Endothelial cell of umbilical vein (primary cell): ENCODE data around the gene GGT6. TPM values are rescaled to one million over a fixed set of nuclear protein-coding genes. Genes with fewer than 3 reads are reported as not detected.

Experiments
- BruUV-seq: library from RNA; stranded (reverse); fragments of 400-500 nt; replicated peaks from 2 replicates; lab custom pipeline; 2021; lab: Mats Ljungman, UMichigan
- CTCF ChIA-PET: fragments of 300-600, 350-600 bp; sonication (Branson Sonifier 250); formaldehyde crosslinking; loops from one replicate; lab custom pipeline; 2021; ENCODE audit warnings: antibody characterized with exemption, inconsistent platforms; lab: Charles Lee
- POLR2A ChIA-PET: fragments of 300-600, 350-600 bp; sonication (Branson Sonifier 250); formaldehyde crosslinking; loops from one replicate; lab custom pipeline; 2021; ENCODE audit warnings: antibody characterized with exemption, inconsistent platforms; lab: Charles Lee
- DNase-seq: peaks from one replicate; pipeline ENCODE4 v3.0.0-alpha.2; 2011; ENCODE audit warnings: low read depth, low spot score
- FAIRE-seq: peaks from 2 replicates; lab custom pipeline; 2011; peaks lifted over from hg19 to GRCh38; lab: Jason Lieb, UNC
- H2AFZ ChIP-seq: 2 replicates; pipeline ENCODE4 v1.6.0; 2012; ENCODE audit warnings: low read depth, low read length, control low read depth, inconsistent platforms
- H3K27ac ChIP-seq: 2 replicates; pipeline ENCODE4 v1.5.1; 2011; ENCODE audit warnings: low read depth, mild to moderate bottlenecking, control low read depth, low read length, moderate library complexity; ENCODE audit not compliant: insufficient read depth
- H3K27me3 ChIP-seq, 2 experiments: 2 replicates each; pipeline versions ENCODE4 v1.6.0 to v1.6.1; 2011; ENCODE audit warnings: low read length in 2 of 2, mixed read lengths in 1 of 2; ENCODE audit not compliant: control insufficient read depth in 2 of 2, insufficient read depth in 2 of 2
- H3K36me3 ChIP-seq, 2 experiments: 2 replicates in 1 of 2; 3 replicates in 1 of 2; pipeline ENCODE4 v1.5.1; 2011; ENCODE audit warnings: low read length in 2 of 2, mild to moderate bottlenecking in 1 of 2, moderate library complexity in 1 of 2; ENCODE audit not compliant: control insufficient read depth in 2 of 2, insufficient read depth in 2 of 2; ENCODE audit errors: extremely low read depth in 1 of 2
- H3K4me1 ChIP-seq: 3 replicates; pipeline ENCODE4 v1.5.1; 2011; ENCODE audit warnings: mild to moderate bottlenecking, low read length; ENCODE audit not compliant: control insufficient read depth, insufficient read depth; ENCODE audit errors: extremely low read depth
- H3K4me2 ChIP-seq: 2 replicates; pipeline ENCODE4 v1.6.1; 2011; ENCODE audit warnings: low read length, control low read depth, mixed read lengths; ENCODE audit not compliant: insufficient read depth
- H3K4me3 ChIP-seq, 3 experiments: fragments of 200-600 bp in 1 of 3; sonication (generic), shearing (Covaris generic) in 1 of 3; replicated peaks in 1 of 3; 2 replicates each; pipeline ENCODE4 v1.5.1; 2011 to 2016; ENCODE audit warnings: control low read depth in 3 of 3, low read length in 3 of 3, mild to moderate bottlenecking in 2 of 3, inconsistent platforms in 1 of 3, low read depth in 1 of 3, moderate library complexity in 1 of 3; ENCODE audit not compliant: insufficient read depth in 1 of 3
- H3K79me2 ChIP-seq: 2 replicates; pipeline ENCODE4 v1.6.0; 2012; ENCODE audit warnings: low read length, inconsistent platforms; ENCODE audit not compliant: control insufficient read depth, insufficient read depth
- H3K9ac ChIP-seq: replicated peaks from 2 replicates; pipeline ENCODE3; 2011; ENCODE audit warnings: low read length, control low read depth; ENCODE audit not compliant: insufficient read depth; ENCODE audit errors: extremely low read depth
- H3K9me1 ChIP-seq: replicated peaks from 3 replicates; pipeline ENCODE4 v1.6.0; 2011; ENCODE audit warnings: mild to moderate bottlenecking, low read length; ENCODE audit not compliant: control insufficient read depth, insufficient read depth; ENCODE audit errors: extremely low read depth
- H3K9me3 ChIP-seq: replicated peaks from 2 replicates; pipeline ENCODE4 v1.5.1; 2012; ENCODE audit warnings: low read length, inconsistent platforms; ENCODE audit not compliant: control insufficient read depth, insufficient read depth
- H4K20me1 ChIP-seq: replicated peaks from 2 replicates; pipeline ENCODE3; 2011; ENCODE audit warnings: mild to moderate bottlenecking, low read length; ENCODE audit not compliant: control insufficient read depth, insufficient read depth; ENCODE audit errors: extremely low read depth
- EZH2 ChIP-seq: IDR thresholded peaks from 2 replicates; pipeline ENCODE4 v1.6.1; 2012; ENCODE audit warnings: borderline replicate concordance, low read depth, mild to moderate bottlenecking, moderate library complexity, low read length, inconsistent platforms; ENCODE audit not compliant: severe bottlenecking
- FOS ChIP-seq: IDR thresholded peaks from 2 replicates; pipeline ENCODE4 v1.6.1; 2011; ENCODE audit warnings: mild to moderate bottlenecking, low read length, moderate library complexity, borderline replicate concordance; ENCODE audit not compliant: insufficient read depth
- GATA2 ChIP-seq: IDR thresholded peaks from 2 replicates; pipeline ENCODE4 v1.7.0; 2011; ENCODE audit warnings: low read depth, mild to moderate bottlenecking, moderate library complexity, mixed read lengths, low read length; ENCODE audit not compliant: insufficient read length, insufficient read depth
- JUN ChIP-seq: IDR thresholded peaks from 2 replicates; pipeline ENCODE4 v1.6.1; 2011; ENCODE audit warnings: borderline replicate concordance, low read depth; ENCODE audit not compliant: insufficient read length, insufficient read depth
- MYC ChIP-seq: IDR thresholded peaks from one replicate; pipeline ENCODE4 v1.6.1; 2011; ENCODE audit warnings: mild to moderate bottlenecking, low read depth, low read length
- POLR2A ChIP-seq: IDR thresholded peaks from 2 replicates; pipeline ENCODE4 v1.6.1; 2012; ENCODE audit warnings: low read depth, mild to moderate bottlenecking, control low read depth, low read length
- POLR2AphosphoS5 ChIP-seq: IDR thresholded peaks from 2 replicates; pipeline ENCODE4 v1.6.1; 2012; ENCODE audit warnings: low read depth, mild to moderate bottlenecking, control low read depth, low read length, moderate library complexity; ENCODE audit not compliant: insufficient read depth
- dilution Hi-C: fragments of 300-500 bp; cut with MboI; formaldehyde crosslinking; loops from one replicate; pipeline ENCODE4 v1.15.0; 2019; ENCODE audit warnings: low sequenced_read_pairs; ENCODE audit not compliant: extremely low pct_ligation_motif_present
- intact Hi-C: fragments of 100-400 bp; cut with micrococcal nuclease; formaldehyde crosslinking; loops from one replicate; pipeline ENCODE4 v1.10.0; 2022
- polyA plus RNA-seq, 4 experiments: library from polyadenylated mRNA; depleted of rRNA in 3 of 4; stranded (reverse) in 3 of 4; unstranded in 1 of 4; fragments of >200 nt; gene quantifications; 2 replicates each; pipeline versions ENCODE4 v1.2.1 to v1.2.3, GENCODE V29; 2011 to 2012; ENCODE audit warnings: missing spikeins in 1 of 4
- total RNA-seq: library from RNA; stranded (reverse); gene quantifications from 2 replicates; pipeline ENCODE4 v1.2.3, GENCODE V29; 2021
- TF ChIP-seq, protein P1 (sequence below), 2 donors: IDR thresholded peaks; 1 replicate in 1 of 2; 2 replicates in 1 of 2; pipeline ENCODE4 v1.5.1; 2011; ENCODE audit warnings: low read length in 2 of 2, mild to moderate bottlenecking in 2 of 2, moderate library complexity in 2 of 2, control low read depth in 1 of 2, inconsistent platforms in 1 of 2, low read depth in 1 of 2; ENCODE audit not compliant: insufficient read depth in 1 of 2; ENCODE audit errors: extremely low read depth in 1 of 2
- TF ChIP-seq, protein P2 (sequence below): IDR thresholded peaks from 2 replicates; pipeline ENCODE4 v1.6.1; 2011; ENCODE audit not compliant: insufficient read depth, insufficient read length

The GGT6 gene
- total and polyA plus RNA-seq, 2 donors (not counting 3 experiments of a cell fraction or from before 2014, with no cell fraction given), result not detected

DNA sequence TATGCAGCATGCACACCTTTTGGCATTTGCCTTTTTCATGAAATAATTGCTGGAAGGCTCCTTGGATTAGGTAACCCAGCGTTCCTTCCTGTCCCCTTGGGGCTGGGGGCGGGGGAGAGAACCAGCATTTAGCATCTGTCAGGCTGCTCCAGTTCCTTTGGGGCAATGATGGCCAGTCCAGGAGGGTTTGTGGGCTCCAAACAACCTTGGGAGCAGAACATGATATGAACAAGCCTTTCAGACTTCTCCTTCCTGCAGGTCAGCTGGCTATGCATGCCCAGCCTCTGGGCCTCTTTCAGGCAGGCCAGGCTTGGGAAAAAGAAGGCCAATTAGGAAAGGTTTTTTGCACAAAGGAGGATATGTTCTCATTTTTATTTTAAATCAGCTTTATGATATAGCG is 22.8 kb upstream of the GGT6 start:
- no peak for FAIRE-seq
- H3K4me2 ChIP-seq, result no peak overlapping the region
- dilution Hi-C loops, result no loop called here
- no peaks in the 10 kb centered on the region for H3K36me3 ChIP-seq
- intact Hi-C loops, result no loop called here
- no TSS peak for BruUV-seq
- no peak overlapping the region for H2AFZ ChIP-seq
- TF ChIP-seq FOS (no peak), JUN (no peak), EZH2 (no peak), POLR2A (no peak), MYC (no peak), GATA2 (no peak), POLR2AphosphoS5 (no peak)
- TF ChIP-seq, protein P1, sequence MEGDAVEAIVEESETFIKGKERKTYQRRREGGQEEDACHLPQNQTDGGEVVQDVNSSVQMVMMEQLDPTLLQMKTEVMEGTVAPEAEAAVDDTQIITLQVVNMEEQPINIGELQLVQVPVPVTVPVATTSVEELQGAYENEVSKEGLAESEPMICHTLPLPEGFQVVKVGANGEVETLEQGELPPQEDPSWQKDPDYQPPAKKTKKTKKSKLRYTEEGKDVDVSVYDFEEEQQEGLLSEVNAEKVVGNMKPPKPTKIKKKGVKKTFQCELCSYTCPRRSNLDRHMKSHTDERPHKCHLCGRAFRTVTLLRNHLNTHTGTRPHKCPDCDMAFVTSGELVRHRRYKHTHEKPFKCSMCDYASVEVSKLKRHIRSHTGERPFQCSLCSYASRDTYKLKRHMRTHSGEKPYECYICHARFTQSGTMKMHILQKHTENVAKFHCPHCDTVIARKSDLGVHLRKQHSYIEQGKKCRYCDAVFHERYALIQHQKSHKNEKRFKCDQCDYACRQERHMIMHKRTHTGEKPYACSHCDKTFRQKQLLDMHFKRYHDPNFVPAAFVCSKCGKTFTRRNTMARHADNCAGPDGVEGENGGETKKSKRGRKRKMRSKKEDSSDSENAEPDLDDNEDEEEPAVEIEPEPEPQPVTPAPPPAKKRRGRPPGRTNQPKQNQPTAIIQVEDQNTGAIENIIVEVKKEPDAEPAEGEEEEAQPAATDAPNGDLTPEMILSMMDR (IDR thresholded peaks at IDR 0.05; ENCODE audit: extremely low read depth in 1 of 2, insufficient read depth in 1 of 2, low read depth in 1 of 2, low read length in 2 of 2), result no peak
- TF ChIP-seq, protein P2, sequence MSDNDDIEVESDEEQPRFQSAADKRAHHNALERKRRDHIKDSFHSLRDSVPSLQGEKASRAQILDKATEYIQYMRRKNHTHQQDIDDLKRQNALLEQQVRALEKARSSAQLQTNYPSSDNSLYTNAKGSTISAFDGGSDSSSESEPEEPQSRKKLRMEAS, result no peak
- H3K79me2 ChIP-seq, result no peaks in the 10 kb centered on the region
- H3K27ac ChIP-seq, result no peak overlapping the region
- ChIA-PET CTCF (interaction anchor here (2.2 kb wide), 1 partner anchor 16 kb away, joined by 24 read pairs; no protein-coding TSS in a partner anchor), POLR2A (no interaction called here)
- no peak for DNase-seq
- H4K20me1 ChIP-seq, result no peaks in the 10 kb centered on the region
- H3K4me1 ChIP-seq, result no peaks in the 10 kb centered on the region
- H3K9me1 ChIP-seq, result no peaks in the 10 kb centered on the region
- no peak overlapping the region for H3K4me3 ChIP-seq
- peaks cover 29 to 35% of the 10 kb centered on the region in 2 experiments for H3K27me3 ChIP-seq
- no peaks in the 10 kb centered on the region for H3K9me3 ChIP-seq
- H3K9ac ChIP-seq, result no peak overlapping the region
